Liver (tissue), 9 donors: ENCODE data around the gene SECISBP2L. TPM values are rescaled to one million over a fixed set of nuclear protein-coding genes. Genes with fewer than 3 reads are reported as not detected.

Experiments
- DNase-seq: peaks from one replicate; pipeline ENCODE4 v3.0.0-alpha.2; 2017; ENCODE audit warnings: low spot score
- H3K27ac ChIP-seq, 2 donors: one replicate each; pipeline ENCODE4 v1.7.0; 2013; ENCODE audit warnings: inconsistent platforms in 2 of 2, low read length in 2 of 2, control low read depth in 1 of 2, low read depth in 1 of 2, mild to moderate bottlenecking in 1 of 2
- H3K27me3 ChIP-seq, 4 donors: one replicate each; pipeline versions ENCODE4 v1.6.1 to v1.7.0; 2013; ENCODE audit warnings: low read length in 3 of 4, inconsistent platforms in 1 of 4, mild to moderate bottlenecking in 1 of 4, moderate library complexity in 1 of 4; ENCODE audit not compliant: control insufficient read depth in 4 of 4, insufficient read depth in 4 of 4
- H3K36me3 ChIP-seq, 4 donors: one replicate each; pipeline versions ENCODE4 v1.6.1 to v1.7.0; 2013; ENCODE audit warnings: low read length in 3 of 4, mild to moderate bottlenecking in 3 of 4, low read depth in 1 of 4, moderate library complexity in 1 of 4; ENCODE audit not compliant: control insufficient read depth in 4 of 4, insufficient read depth in 3 of 4
- H3K4me1 ChIP-seq, 4 donors: one replicate each; pipeline versions ENCODE4 v1.6.1 to v1.7.0; 2013; ENCODE audit warnings: low read length in 3 of 4, mild to moderate bottlenecking in 3 of 4, moderate library complexity in 1 of 4; ENCODE audit not compliant: control insufficient read depth in 4 of 4, insufficient read depth in 4 of 4
- H3K4me3 ChIP-seq, 3 donors: one replicate each; pipeline versions ENCODE4 v1.6.1 to v1.7.0; 2013; ENCODE audit warnings: low read length in 3 of 3, control low read depth in 1 of 3, low read depth in 1 of 3, mild to moderate bottlenecking in 1 of 3
- H3K9ac ChIP-seq, 2 donors: one replicate each; pipeline ENCODE4 v1.7.0; 2013; ENCODE audit warnings: low read length in 2 of 2, mild to moderate bottlenecking in 2 of 2, moderate library complexity in 2 of 2, control low read depth in 1 of 2, low read depth in 1 of 2
- H3K9me3 ChIP-seq, 4 donors: one replicate each; pipeline versions ENCODE4 v1.6.1 to v1.7.0; 2013; ENCODE audit warnings: low read length in 3 of 4; ENCODE audit not compliant: control insufficient read depth in 4 of 4
- ATF3 ChIP-seq: IDR thresholded peaks from 2 replicates; pipeline ENCODE4 v1.6.1; 2016; ENCODE audit warnings: antibody characterized with exemption
- EGR1 ChIP-seq, 2 donors: IDR thresholded peaks; 2 replicates each; pipeline ENCODE4 v1.6.1; 2016 to 2018; ENCODE audit warnings: antibody characterized with exemption in 2 of 2, low read depth in 2 of 2
- FOXA1 ChIP-seq: IDR thresholded peaks from 2 replicates; pipeline ENCODE4 v1.6.1; 2016; ENCODE audit warnings: antibody characterized with exemption
- GABPA ChIP-seq, 2 donors: IDR thresholded peaks in 1 of 2; conservative IDR thresholded peaks in 1 of 2; 2 replicates each; pipeline ENCODE4 v1.6.1; 2016; ENCODE audit warnings: antibody characterized with exemption in 2 of 2, mild to moderate bottlenecking in 1 of 2, moderate library complexity in 1 of 2
- HNF4A ChIP-seq, 2 donors: conservative IDR thresholded peaks; 2 replicates each; pipeline ENCODE4 v1.6.1; 2016; ENCODE audit warnings: antibody characterized with exemption in 2 of 2, mild to moderate bottlenecking in 2 of 2
- HNF4G ChIP-seq: IDR thresholded peaks from 2 replicates; pipeline ENCODE4 v1.6.1; 2016; ENCODE audit warnings: antibody characterized with exemption
- MAX ChIP-seq: IDR thresholded peaks from 2 replicates; pipeline ENCODE4 v1.6.1; 2016; ENCODE audit warnings: antibody characterized with exemption
- NR2F2 ChIP-seq: IDR thresholded peaks from 2 replicates; pipeline ENCODE4 v1.6.1; 2016; ENCODE audit warnings: antibody characterized with exemption
- RAD21 ChIP-seq, 2 donors: IDR thresholded peaks; 2 replicates each; pipeline ENCODE4 v1.6.1; 2016; ENCODE audit warnings: antibody characterized with exemption in 2 of 2, mild to moderate bottlenecking in 2 of 2
- REST ChIP-seq: IDR thresholded peaks from 2 replicates; pipeline ENCODE4 v1.6.1; 2016; ENCODE audit warnings: antibody characterized with exemption, mild to moderate bottlenecking
- RXRA ChIP-seq, 2 donors: IDR thresholded peaks; 2 replicates each; pipeline ENCODE4 v1.6.1; 2017 to 2018; ENCODE audit warnings: antibody characterized with exemption in 2 of 2, mild to moderate bottlenecking in 1 of 2
- SP1 ChIP-seq: IDR thresholded peaks from 2 replicates; pipeline ENCODE4 v1.6.1; 2018; ENCODE audit warnings: antibody characterized with exemption, mild to moderate bottlenecking
- TAF1 ChIP-seq: conservative IDR thresholded peaks from 2 replicates; pipeline ENCODE4 v1.6.1; 2016; ENCODE audit warnings: antibody characterized with exemption, mild to moderate bottlenecking
- YY1 ChIP-seq: IDR thresholded peaks from 2 replicates; pipeline ENCODE4 v1.6.1; 2016; ENCODE audit warnings: antibody characterized with exemption, mild to moderate bottlenecking
- WGBS: extraction: QIAGEN DNeasy Blood & Tissue Kit; methylation state at CpG from one replicate; pipeline ENCODE4 v1.1.7; 2013; 5-methylcytosine and 5-hydroxymethylcytosine counted together
- polyA plus RNA-seq, 2 donors: library from polyadenylated mRNA; stranded (reverse) in 1 of 2; unstranded in 1 of 2; fragments of 200-250 nt in 1 of 2; fragments of >200 nt in 1 of 2; fragmentation: Nextera tagmentation in 1 of 2; extraction: Ambion mirVana in 1 of 2; gene quantifications; one replicate each; pipeline versions ENCODE4 v1.2.1 to v1.2.3, GENCODE V29; 2013 to 2015
- total RNA-seq, 2 donors: library from RNA; depleted of rRNA; stranded (reverse); fragments of >200 nt; gene quantifications; one replicate each; pipeline ENCODE4 v1.2.3, GENCODE V29; 2014
- TF ChIP-seq, protein P1 (sequence below): IDR thresholded peaks from 2 replicates; pipeline ENCODE4 v1.6.1; 2016; ENCODE audit warnings: antibody characterized with exemption
- donor health status: healthy.
- donor health status: healthy.
- donor health status: healthy.
- donor health status: healthy.
- donor health status: healthy.

Gene SECISBP2L
- total and polyA plus RNA-seq, 4 donors: 5.7 to 15.7 (median 14.3) TPM

DNA sequence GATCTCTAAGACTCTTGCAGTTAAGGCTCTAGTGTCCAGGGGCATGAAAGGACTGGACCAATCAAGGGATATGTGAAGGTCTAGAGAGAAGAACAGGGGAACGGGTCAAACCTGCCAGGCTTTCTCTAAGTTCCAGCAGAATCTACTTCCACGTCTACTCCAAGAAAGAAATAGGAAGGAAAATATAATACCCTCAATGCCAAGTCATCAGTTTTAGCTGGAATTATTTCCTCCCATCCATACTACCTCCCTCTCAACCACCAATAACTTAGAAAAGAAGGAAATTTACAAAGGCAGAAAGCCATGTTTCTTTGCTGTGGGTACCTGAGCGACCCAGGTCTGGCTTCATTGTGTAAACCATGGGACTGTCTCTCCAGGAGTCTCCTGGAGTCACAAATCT lies 90.3 kb downstream of the SECISBP2L start:
- H3K27ac ChIP-seq: no peak overlapping the region

DNA sequence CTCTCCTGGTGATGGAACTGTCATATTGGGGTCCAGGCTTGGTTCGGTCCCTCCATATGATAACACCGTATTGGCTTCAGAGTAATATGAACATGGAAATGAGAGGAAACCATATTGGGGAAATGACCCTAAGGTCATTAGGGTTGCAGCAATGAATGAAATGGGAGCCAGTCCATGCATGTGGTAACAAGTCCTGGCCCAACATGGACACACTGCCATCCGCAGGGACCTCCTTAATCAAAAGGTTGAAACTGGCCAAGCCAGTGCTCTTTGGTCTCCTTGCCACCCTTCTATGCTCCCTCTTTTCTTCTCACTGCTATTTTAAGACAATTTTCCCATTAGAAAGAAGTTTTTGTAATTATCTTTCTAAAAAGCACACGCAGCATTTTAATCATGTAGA lies 90.9 kb downstream of the SECISBP2L start:
- Histone ChIP-seq H3K9me3 (no peaks in the 10 kb centered on the region), H3K4me1 (no peaks in the 10 kb centered on the region), H3K4me3 (no peak overlapping the region), H3K36me3 (no peaks in the 10 kb centered on the region), H3K27me3 (no peaks in the 10 kb centered on the region), H3K9ac (no peak overlapping the region), H3K27ac (no peak overlapping the region)
- DNase-seq: no peak
- WGBS: 93% methylated on average over 4 of the region's 4 CpGs
- TF ChIP-seq YY1 (no peak), SP1 (no peak)

More for the DNA sequence above, 90.3 kb downstream of the SECISBP2L start:
- Histone ChIP-seq H3K9ac (no peak overlapping the region), H3K27me3 (no peaks in the 10 kb centered on the region), H3K9me3 (no peaks in the 10 kb centered on the region), H3K4me1 (no peaks in the 10 kb centered on the region), H3K36me3 (no peaks in the 10 kb centered on the region), H3K4me3 (no peak overlapping the region)
- 86% methylated on average over 3 of the region's 3 CpGs for WGBS
- no peak for DNase-seq
- TF ChIP-seq HNF4A (conservative IDR thresholded peaks at IDR 0.05): no peak
- no peak for TF ChIP-seq REST
- no peak for TF ChIP-seq HNF4G
- TF ChIP-seq TAF1: no peak
- TF ChIP-seq, protein P1, sequence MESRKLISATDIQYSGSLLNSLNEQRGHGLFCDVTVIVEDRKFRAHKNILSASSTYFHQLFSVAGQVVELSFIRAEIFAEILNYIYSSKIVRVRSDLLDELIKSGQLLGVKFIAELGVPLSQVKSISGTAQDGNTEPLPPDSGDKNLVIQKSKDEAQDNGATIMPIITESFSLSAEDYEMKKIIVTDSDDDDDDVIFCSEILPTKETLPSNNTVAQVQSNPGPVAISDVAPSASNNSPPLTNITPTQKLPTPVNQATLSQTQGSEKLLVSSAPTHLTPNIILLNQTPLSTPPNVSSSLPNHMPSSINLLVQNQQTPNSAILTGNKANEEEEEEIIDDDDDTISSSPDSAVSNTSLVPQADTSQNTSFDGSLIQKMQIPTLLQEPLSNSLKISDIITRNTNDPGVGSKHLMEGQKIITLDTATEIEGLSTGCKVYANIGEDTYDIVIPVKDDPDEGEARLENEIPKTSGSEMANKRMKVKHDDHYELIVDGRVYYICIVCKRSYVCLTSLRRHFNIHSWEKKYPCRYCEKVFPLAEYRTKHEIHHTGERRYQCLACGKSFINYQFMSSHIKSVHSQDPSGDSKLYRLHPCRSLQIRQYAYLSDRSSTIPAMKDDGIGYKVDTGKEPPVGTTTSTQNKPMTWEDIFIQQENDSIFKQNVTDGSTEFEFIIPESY: no peak
- no peak for TF ChIP-seq EGR1 (IDR thresholded peaks at IDR 0.05; ENCODE audit: low read depth in 2 of 2)
- TF ChIP-seq ATF3: no peak
- TF ChIP-seq RAD21 (IDR thresholded peaks at IDR 0.05): no peak
- no peak for TF ChIP-seq SP1
- TF ChIP-seq GABPA (IDR thresholded peaks at IDR 0.05 in 1 of 2, conservative IDR thresholded peaks at IDR 0.05 in 1 of 2): no peak
- TF ChIP-seq FOXA1: no peak
- TF ChIP-seq RXRA (IDR thresholded peaks at IDR 0.05): no peak
- no peak for TF ChIP-seq NR2F2
- TF ChIP-seq MAX: no peak
